Gastrocnemius medialis (tissue), 4 donors: ENCODE measurements around the gene HDGFL2. TPM values are rescaled to one million over a fixed set of nuclear protein-coding genes. Genes with fewer than 3 reads are reported as not detected.
A peak's percentile ranks its signal among the peaks of the same experiment; 100 is the strongest.

Source experiments
- ATAC-seq, 2 donors: fragments of 150-250 bp; one replicate each; pipeline ENCODE4 v1.9.1; 2016
- DNase-seq, 2 donors: peaks; one replicate each; pipeline ENCODE4 v3.0.0-alpha.2; 2019
- H3K27ac ChIP-seq, 4 donors: fragments of 200-600 bp; sonication (generic); 1 replicate in 1 of 4; 2 replicates in 3 of 4; pipeline ENCODE4 v1.5.1; 2016 to 2018; ENCODE audit warnings: mild to moderate bottlenecking in 2 of 4, moderate library complexity in 1 of 4
- H3K27me3 ChIP-seq, 3 donors: fragments of 200-600 bp; sonication (generic) in 2 of 3; 1 replicate in 1 of 3; 2 replicates in 2 of 3; pipeline versions ENCODE4 v1.5.1 to v1.6.0; 2016 to 2019; ENCODE audit warnings: mild to moderate bottlenecking in 1 of 3, moderate library complexity in 1 of 3
- H3K36me3 ChIP-seq, 2 donors: fragments of 200-600 bp; sonication (generic) in 1 of 2; one replicate each; pipeline ENCODE4 v1.5.1; 2017 to 2018
- H3K4me1 ChIP-seq, 2 donors: fragments of 200-600 bp; sonication (generic) in 1 of 2; one replicate each; pipeline ENCODE4 v1.5.1; 2016 to 2017; ENCODE audit warnings: mild to moderate bottlenecking in 2 of 2
- H3K4me3 ChIP-seq, 4 donors: fragments of 200-600 bp; sonication (generic) in 3 of 4; 1 replicate in 1 of 4; 2 replicates in 3 of 4; pipeline ENCODE4 v1.5.1; 2016 to 2019; ENCODE audit warnings: mild to moderate bottlenecking in 2 of 4
- H3K9me3 ChIP-seq, 3 donors: fragments of 200-600 bp; sonication (generic) in 2 of 3; 1 replicate in 1 of 3; 2 replicates in 2 of 3; pipeline ENCODE4 v1.5.1; 2016 to 2019
- CTCF ChIP-seq, 5 experiments: fragments of 450-650 bp in 3 of 5; fragments of 200-600 bp in 2 of 5; sonication (generic) in 2 of 5; IDR thresholded peaks in 4 of 5; conservative IDR thresholded peaks in 1 of 5; 1 replicate in 4 of 5; 2 replicates in 1 of 5; pipeline ENCODE4 v1.5.1; 2016 to 2019; ENCODE audit warnings: antibody characterized with exemption in 5 of 5, mild to moderate bottlenecking in 3 of 5, moderate library complexity in 3 of 5
- POLR2A ChIP-seq, 2 donors: fragments of 450-650 bp; IDR thresholded peaks; one replicate each; pipeline ENCODE4 v1.6.1; 2017; ENCODE audit warnings: antibody characterized with exemption in 2 of 2, mild to moderate bottlenecking in 2 of 2, moderate library complexity in 2 of 2
- in situ Hi-C, 4 donors: fragments of 200-750 bp; cut with MboI; loops; one replicate each; pipeline versions ENCODE4 v1.15.0 to v1.8.0; 2017; ENCODE audit warnings: low sequenced_read_pairs in 4 of 4
- intact Hi-C: fragments of 100-400 bp; cut with DNase I; formaldehyde crosslinking; loops from one replicate; pipeline ENCODE4 v1.15.1; 2023; ENCODE audit warnings: low total_unique reads
- total RNA-seq, 4 donors: library from RNA; depleted of rRNA; stranded (reverse); fragments of >200 nt; gene quantifications; one replicate each; pipeline versions ENCODE4 v1.1.0 to v1.2.3, GENCODE V29; 2016

The HDGFL2 gene
- total RNA-seq, 4 donors from 2014 or later, result 46.5 to 83.2 (median 56.1) TPM

- H3K27me3 ChIP-seq, result no peaks in the 10 kb centered on the region
- H3K9me3 ChIP-seq, result no peaks in the 10 kb centered on the region
- in situ Hi-C loops (no loop called here), intact Hi-C loops (loop anchor here (1.0 to 10.0 kb wide), 3 partner anchors 17 to 564 kb away; partner anchors contain the start of gene PLIN5)
- peaks cover 0 to 11% of the 10 kb centered on the region in 2 donors for H3K36me3 ChIP-seq
- peak within 1 kb of the TSS; percentile 61 to 78 (median 70) for H3K4me3 ChIP-seq
- H3K4me1 ChIP-seq, result peaks cover 38 to 49% of the 10 kb centered on the region in 2 donors
- peak; percentile 89 to 98 for DNase-seq
- peak within 1 kb of the TSS; percentile 97 to 99 (median 98) for H3K27ac ChIP-seq
- ATAC-seq, result peak; percentile 67 to 68
- TF ChIP-seq POLR2A (IDR thresholded peaks at IDR 0.05), result peak; percentile 94 to 95
- TF ChIP-seq CTCF (IDR thresholded peaks at IDR 0.05 in 4 of 5, conservative IDR thresholded peaks at IDR 0.05 in 1 of 5), result no peak
Observed at GRCh38 chr19:4518345-4519171, 46.5 kb downstream of the HDGFL2 start, which contains the start of gene PLIN4. PLIN4 (minus strand) TSS chr19:4518486; CDS start chr19:4518272, 214 bp downstream.

GRCh38 chr19:4519172-4519496, 47.0 kb downstream of the HDGFL2 start:
- H3K4me3 ChIP-seq, result no peak overlapping the region
- no peak for TF ChIP-seq CTCF (IDR thresholded peaks at IDR 0.05 in 4 of 5, conservative IDR thresholded peaks at IDR 0.05 in 1 of 5)
- TF ChIP-seq POLR2A (IDR thresholded peaks at IDR 0.05), result no peak
- peak overlapping the region; percentile 97 to 99 (median 98) for H3K27ac ChIP-seq
- no peaks in the 10 kb centered on the region for H3K27me3 ChIP-seq
- peaks cover 0 to 9% of the 10 kb centered on the region in 2 donors for H3K36me3 ChIP-seq
- H3K4me1 ChIP-seq, result peaks cover 33 to 43% of the 10 kb centered on the region in 2 donors
- intact Hi-C loops (loop anchor here (5.0 to 10.0 kb wide), 2 partner anchors 193 to 564 kb away; no protein-coding TSS in a partner anchor), in situ Hi-C loops (no loop called here)
- ATAC-seq (no peak), DNase-seq (no peak)
- no peaks in the 10 kb centered on the region for H3K9me3 ChIP-seq

GRCh38 chr19:4519521-4520277, 47.6 kb downstream of the HDGFL2 start:
- ATAC-seq (no peak), DNase-seq (no peak)
- Histone ChIP-seq H3K27ac (peak overlapping the region; percentile 97 to 99 (median 98)), H3K36me3 (peaks cover 0 to 9% of the 10 kb centered on the region in 2 donors), H3K4me1 (peaks cover 30 to 42% of the 10 kb centered on the region in 2 donors), H3K9me3 (no peaks in the 10 kb centered on the region), H3K4me3 (no peak overlapping the region), H3K27me3 (no peaks in the 10 kb centered on the region)
- in situ Hi-C loops (no loop called here), intact Hi-C loops (loop anchor here (5.0 to 10.0 kb wide), 2 partner anchors 193 to 565 kb away; no protein-coding TSS in a partner anchor)
- no peak for TF ChIP-seq CTCF (IDR thresholded peaks at IDR 0.05 in 4 of 5, conservative IDR thresholded peaks at IDR 0.05 in 1 of 5)
- TF ChIP-seq POLR2A (IDR thresholded peaks at IDR 0.05), result no peak

GRCh38 chr19:4521170-4521887, 49.2 kb downstream of the HDGFL2 start:
- Histone ChIP-seq H3K4me3 (no peak overlapping the region), H3K27me3 (no peaks in the 10 kb centered on the region), H3K27ac (peak overlapping the region; percentile 32 to 99 (median 76)), H3K36me3 (no peaks in the 10 kb centered on the region), H3K9me3 (no peaks in the 10 kb centered on the region), H3K4me1 (peaks cover 16 to 31% of the 10 kb centered on the region in 2 donors)
- ATAC-seq (no peak), DNase-seq (no peak)
- in situ Hi-C loops (no loop called here), intact Hi-C loops (no loop called here)
- TF ChIP-seq CTCF (IDR thresholded peaks at IDR 0.05 in 4 of 5, conservative IDR thresholded peaks at IDR 0.05 in 1 of 5) (no peak), POLR2A (IDR thresholded peaks at IDR 0.05) (no peak)
